GM19240 (cell line): Measurements from ENCODE around the gene OR7A17.

ENCODE experiments used
- DNase-seq: peaks from one replicate; pipeline ENCODE4 v3.0.0; 2011; ENCODE audit warnings: low spot score; ENCODE audit not compliant: insufficient read length

The OR7A17 gene

DNA sequence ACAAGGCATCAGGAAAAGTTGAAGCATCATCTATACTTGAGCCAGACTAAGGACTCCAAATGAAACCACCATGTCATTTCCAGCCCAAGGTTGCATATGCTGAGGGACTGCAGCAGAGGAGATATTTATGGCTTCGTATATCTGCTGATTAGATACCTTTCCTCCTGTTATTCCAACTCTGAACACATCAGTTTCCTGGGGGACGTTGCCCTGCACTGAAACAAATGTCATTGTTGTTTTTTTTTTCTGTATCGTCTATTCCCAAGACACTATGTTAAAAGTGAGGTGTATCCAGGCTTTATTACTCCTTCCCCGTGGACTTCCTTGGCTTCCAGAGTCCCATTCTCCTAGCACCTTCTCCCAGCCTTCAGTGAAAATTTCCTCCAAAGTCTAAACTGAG is at the start of gene OR7A17:
OR7A17 (minus strand) TSS at position 101 of the 400 bp plus-strand sequence. CDS start 4,777 bp downstream, outside the sequence.
- DNase-seq: no peak

DNA sequence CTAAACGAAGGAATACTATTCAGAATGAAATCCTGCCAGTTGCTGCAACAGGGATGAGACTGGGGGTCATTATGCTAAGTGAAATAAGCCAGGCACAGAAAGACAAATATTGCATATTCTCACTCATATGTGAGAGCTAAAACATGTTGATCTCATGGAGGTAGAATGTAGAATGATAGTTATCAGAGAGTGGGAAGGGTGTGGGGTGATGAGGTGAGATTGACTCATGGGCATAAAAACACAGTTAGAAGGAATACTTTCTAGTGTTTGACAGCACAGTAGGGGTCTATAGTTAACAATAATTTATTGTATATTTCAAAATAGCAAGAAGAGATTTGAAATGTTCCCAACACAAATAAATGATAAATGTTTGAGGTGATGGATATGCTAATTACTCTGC is 47.6 kb upstream of the OR7A17 start:
- DNase-seq: no peak

DNA sequence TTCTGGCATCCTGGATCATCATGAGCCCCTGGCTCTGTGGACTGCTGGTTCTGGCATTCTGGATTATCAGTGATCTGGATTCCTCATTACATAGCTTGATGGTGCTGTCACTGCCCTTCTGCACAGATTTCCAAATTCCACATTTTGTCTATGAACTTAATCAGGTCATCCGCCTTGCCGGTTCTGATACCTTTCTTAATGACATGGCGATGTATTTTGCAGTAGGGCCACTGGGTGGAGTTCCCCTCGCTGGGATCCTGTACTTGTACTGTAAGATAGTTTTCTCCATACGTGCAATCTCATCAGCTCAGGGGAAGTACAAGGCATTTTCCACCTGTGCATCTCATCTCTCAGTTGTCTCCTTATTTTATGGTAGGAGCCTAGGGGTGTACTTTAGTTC is 30.9 kb upstream of the OR7A17 start:
- no peak for DNase-seq

- DNase-seq: no peak
These were observed 29.2 kb upstream of the OR7A17 start for GRCh38 chr19:14915116-14915515.

DNA sequence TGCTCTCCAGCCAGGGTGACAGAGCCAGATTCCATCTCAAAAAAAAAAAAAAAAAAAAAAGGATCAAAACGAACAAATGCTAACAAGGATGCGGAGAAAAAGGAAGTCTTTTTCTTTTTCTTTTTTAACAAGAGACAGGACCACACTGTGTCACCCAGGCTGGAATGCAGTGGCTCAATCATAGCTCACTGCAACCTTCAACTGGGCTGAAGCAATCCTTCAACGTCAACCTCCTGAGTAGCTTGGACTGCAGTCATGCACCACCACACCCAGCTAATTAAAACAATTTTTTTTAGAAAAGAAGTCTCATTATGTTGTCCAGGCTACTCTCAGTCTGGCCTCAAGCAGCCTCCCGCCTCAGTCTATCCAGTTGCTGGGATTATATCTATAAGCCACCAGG is 20.8 kb upstream of the OR7A17 start:
- DNase-seq: no peak

GRCh38 chr19:14901675-14902260 is 15.8 kb upstream of the OR7A17 start:
- no peak for DNase-seq

- DNase-seq: no peak
These were observed 4.9 kb upstream of the OR7A17 start for GRCh38 chr19:14890643-14891379.

DNA sequence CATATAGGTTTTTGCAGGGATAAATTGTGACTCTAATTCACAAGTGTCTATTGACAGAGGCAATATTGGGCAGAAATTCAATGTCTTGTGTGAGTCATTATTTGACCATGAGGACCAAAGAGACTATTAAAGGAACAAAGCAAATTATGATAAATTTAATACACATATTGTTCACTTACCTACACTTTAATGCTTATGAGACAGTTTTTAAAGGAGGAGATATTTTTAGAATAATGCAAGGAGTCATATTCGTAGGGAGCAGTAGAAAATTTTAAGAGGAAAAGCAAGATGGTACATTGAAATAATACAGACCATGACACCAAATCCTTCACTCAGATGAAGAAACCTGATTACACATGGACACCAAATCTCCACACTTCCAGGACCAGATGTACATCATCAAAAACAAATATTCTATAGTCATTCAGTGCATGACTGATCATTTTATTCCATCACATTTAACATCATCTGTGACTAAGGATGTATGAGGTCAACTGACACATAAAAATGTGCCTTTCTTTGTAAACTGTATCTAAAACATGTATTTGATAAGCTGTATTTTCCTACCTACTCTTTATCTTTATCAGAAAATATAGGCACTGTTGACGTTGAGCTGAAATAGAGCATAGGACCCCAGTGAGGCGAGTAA is 4.2 kb upstream of the OR7A17 start:
- no peak for DNase-seq

DNA sequence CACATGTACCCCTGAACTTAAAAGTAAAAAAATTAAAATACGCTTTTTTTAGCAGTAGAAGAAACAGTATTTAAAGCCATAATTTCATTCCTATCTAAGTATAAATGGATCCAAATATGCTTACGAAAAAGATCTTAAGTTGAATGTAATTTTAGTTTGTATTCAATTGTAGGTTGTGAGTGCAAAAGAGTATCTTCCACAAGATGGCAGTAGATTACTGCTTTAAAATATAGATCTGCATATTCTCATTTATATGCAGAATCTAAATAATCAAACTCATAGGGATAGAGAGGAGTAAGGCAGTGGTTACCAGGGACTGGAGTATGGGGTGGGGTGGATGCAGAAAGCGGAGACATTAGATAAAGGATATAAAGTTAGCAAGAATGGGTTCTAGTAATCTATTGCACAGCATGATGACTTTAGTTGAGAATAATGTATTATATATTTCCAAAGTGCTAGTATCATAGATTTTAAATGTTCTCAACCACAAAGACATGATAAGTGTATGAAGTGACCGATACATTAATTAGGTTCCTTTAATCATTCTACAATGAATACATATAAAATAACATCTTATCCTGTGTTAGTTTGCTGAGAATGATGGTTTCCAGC is 14.2 kb downstream of the OR7A17 start:
- no peak for DNase-seq

- DNase-seq: no peak
These were observed 17.4 kb downstream of the OR7A17 start for GRCh38 chr19:14868497-14868896.

DNA sequence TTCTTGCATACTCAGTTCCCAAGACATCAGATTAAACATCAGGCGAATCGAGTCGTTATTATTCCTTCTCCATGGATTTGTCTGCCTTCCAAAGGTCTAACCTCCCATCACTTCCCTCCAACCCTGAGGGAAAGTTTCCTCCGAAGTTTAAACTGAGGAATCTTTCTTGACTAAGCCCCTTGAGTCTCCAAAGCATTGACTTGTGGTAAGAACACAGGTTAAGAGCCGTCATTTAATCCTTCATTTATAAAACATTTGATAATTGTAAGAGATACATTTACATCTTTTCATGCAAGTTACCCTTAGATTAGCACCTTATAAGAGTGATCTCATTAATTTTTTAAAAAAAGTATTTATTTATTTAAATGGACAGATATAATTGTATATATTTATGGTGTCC is 37.1 kb downstream of the OR7A17 start, which contains the start of gene OR7A10:
OR7A10 (minus strand) TSS at position 101 of the 400 bp plus-strand sequence. CDS start 7,045 bp downstream, outside the sequence.
- DNase-seq: no peak

DNA sequence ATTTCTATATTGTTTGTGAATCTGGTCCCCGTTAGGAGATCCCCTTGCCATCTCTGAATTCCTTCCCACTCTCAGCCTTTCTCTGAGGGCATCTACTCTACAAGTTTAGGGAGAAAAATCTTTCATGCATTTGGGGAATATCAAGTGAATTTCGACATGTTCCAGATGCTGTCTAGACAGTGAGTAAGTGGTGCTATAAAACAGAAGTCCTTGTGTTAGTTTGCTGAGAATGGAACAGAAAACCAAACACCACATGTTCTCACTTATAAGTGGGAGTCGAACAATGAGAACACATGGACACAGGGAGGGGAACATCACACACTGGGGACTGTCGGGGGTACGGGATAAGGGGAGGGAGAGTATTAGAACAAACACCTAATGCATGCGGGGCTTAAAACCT is 42.4 kb downstream of the OR7A17 start:
- DNase-seq: no peak

DNA sequence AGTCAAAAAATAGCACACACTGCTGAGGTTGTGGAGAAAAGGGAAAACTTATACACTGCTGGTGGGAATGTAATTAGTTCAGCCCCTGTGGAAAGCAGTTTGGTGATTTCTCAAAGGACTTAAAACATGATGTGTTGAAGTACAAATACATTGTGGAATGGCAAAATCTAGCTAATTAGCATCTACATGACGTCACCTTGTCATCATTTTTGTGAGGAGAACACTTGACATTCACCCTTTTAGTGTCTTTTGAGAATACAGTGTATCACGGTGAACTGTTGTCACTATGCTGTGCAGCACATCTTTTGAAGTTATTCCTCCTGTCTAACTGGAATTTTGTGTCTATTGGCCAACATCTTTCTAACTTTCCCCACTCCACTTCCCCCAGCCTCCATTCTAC is 42.8 kb downstream of the OR7A17 start:
- DNase-seq: no peak

DNA sequence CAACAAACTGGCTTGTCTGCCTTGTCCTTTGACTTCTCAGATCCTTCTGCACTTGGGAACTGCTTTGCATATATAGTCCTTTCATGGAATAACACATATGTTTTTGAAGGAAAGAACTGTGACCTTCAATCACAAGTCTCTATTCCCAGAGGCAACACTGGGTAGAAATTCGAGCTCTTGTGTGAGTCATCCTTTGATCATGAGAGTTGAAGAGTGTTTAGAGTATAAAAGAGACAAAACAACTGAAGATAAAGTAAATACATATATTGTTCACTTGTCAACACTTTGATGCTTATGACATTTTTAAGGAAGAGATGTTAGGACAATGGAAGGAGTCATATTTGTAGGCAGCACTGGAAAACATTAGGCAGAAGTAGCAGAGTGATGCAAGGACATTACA is 45.7 kb downstream of the OR7A17 start:
- no peak for DNase-seq

GRCh38 chr19:14837391-14837790 is 48.5 kb downstream of the OR7A17 start:
- DNase-seq: no peak

GRCh38 chr19:14835011-14835410 is 50.9 kb downstream of the OR7A17 start, which contains the start of the genes OR7A5 and OR7C1:
TSS of gene OR7A5 (minus strand) at chr19:14835185. CDS start at chr19:14828241, 6,944 bp downstream.
TSS of gene OR7C1 (minus strand) at chr19:14835185. CDS start at chr19:14800136, 35,049 bp downstream.
- no peak for DNase-seq

DNA sequence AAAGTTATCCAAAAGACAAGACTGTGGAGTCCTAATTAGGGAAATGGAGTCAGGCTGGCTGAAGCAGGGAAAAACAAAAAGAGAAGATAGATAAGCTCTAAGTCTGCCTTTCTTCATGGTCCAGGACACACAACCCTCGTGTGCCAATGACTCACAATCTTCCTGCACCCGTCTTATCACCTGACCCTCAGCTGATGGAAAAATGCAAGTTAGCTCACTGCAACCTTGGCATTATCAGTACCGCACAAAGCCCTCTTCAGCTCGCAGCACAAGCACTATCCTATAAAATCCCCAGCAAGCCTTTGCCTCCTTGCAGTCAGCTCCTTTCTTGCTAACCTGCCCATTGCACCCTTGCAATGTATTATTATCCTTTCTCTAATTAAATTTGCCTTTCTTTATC is 55.2 kb downstream of the OR7A17 start:
- no peak for DNase-seq
